Jurkat, Clone E6-1 (cell line): ENCODE results near the gene USP34.

ENCODE experiments used
- DNase-seq: peaks from one replicate; pipeline ENCODE4 v3.0.0-alpha.2; 2011; ENCODE audit warnings: low read depth, low spot score
- H3K4me3 ChIP-seq: 2 replicates; pipeline ENCODE4 v1.5.1; 2011; ENCODE audit warnings: mild to moderate bottlenecking, low read length, control low read depth, moderate library complexity

Gene USP34

GRCh38 chr2:61435291-61435690, 35.6 kb downstream of the USP34 start:
- no peak for DNase-seq
- no peak overlapping the region for H3K4me3 ChIP-seq

GRCh38 chr2:61434314-61434713, 36.6 kb downstream of the USP34 start:
- H3K4me3 ChIP-seq: no peak overlapping the region
- no peak for DNase-seq

GRCh38 chr2:61433606-61434005, 37.3 kb downstream of the USP34 start:
- no peak for DNase-seq
- H3K4me3 ChIP-seq: no peak overlapping the region

- no peak for DNase-seq
These were observed 37.9 kb downstream of the USP34 start for GRCh38 chr2:61432990-61433389.

GRCh38 chr2:61431345-61431744, 39.5 kb downstream of the USP34 start:
- DNase-seq: no peak
- H3K4me3 ChIP-seq: no peak overlapping the region

More at GRCh38 chr2:61432990-61433389, 37.9 kb downstream of the USP34 start:
- no peak overlapping the region for H3K4me3 ChIP-seq

- no peak overlapping the region for H3K4me3 ChIP-seq
- DNase-seq: peak; percentile 59
These were observed 44.5 kb downstream of the USP34 start for GRCh38 chr2:61426267-61426897.

GRCh38 chr2:61425605-61426155, 45.2 kb downstream of the USP34 start:
- H3K4me3 ChIP-seq: no peak overlapping the region
- DNase-seq: no peak

- no peak for DNase-seq
- no peak overlapping the region for H3K4me3 ChIP-seq
These were observed 47.2 kb downstream of the USP34 start for GRCh38 chr2:61423714-61424113.

- no peak overlapping the region for H3K4me3 ChIP-seq
- no peak for DNase-seq
These were observed 49.3 kb downstream of the USP34 start for GRCh38 chr2:61421611-61422010.

GRCh38 chr2:61420991-61421544, 49.8 kb downstream of the USP34 start:
- no peak overlapping the region for H3K4me3 ChIP-seq
- DNase-seq: no peak

GRCh38 chr2:61419570-61419969, 51.3 kb downstream of the USP34 start:
- no peak overlapping the region for H3K4me3 ChIP-seq
- DNase-seq: no peak

GRCh38 chr2:61419129-61419528, 51.8 kb downstream of the USP34 start:
- DNase-seq: peak; percentile 34
- H3K4me3 ChIP-seq: no peak overlapping the region

- DNase-seq: no peak
- H3K4me3 ChIP-seq: no peak overlapping the region
These were observed 53.8 kb downstream of the USP34 start for GRCh38 chr2:61416871-61417645.

- no peak for DNase-seq
- no peak overlapping the region for H3K4me3 ChIP-seq
These were observed 55.6 kb downstream of the USP34 start for GRCh38 chr2:61415265-61415664.

- no peak overlapping the region for H3K4me3 ChIP-seq
- no peak for DNase-seq
These were observed 56.2 kb downstream of the USP34 start for GRCh38 chr2:61414674-61415073.

GRCh38 chr2:61411109-61411508, 59.8 kb downstream of the USP34 start:
- DNase-seq: no peak
- no peak overlapping the region for H3K4me3 ChIP-seq

- DNase-seq: no peak
- no peak overlapping the region for H3K4me3 ChIP-seq
These were observed 60.7 kb downstream of the USP34 start for GRCh38 chr2:61410185-61410584.

- no peak overlapping the region for H3K4me3 ChIP-seq
- no peak for DNase-seq
These were observed 65.1 kb downstream of the USP34 start for GRCh38 chr2:61405813-61406212.

GRCh38 chr2:61404438-61404837, 66.4 kb downstream of the USP34 start:
- DNase-seq: no peak

GRCh38 chr2:61398413-61398812, 72.5 kb downstream of the USP34 start:
- no peak for DNase-seq
- H3K4me3 ChIP-seq: no peak overlapping the region

More at GRCh38 chr2:61404438-61404837, 66.4 kb downstream of the USP34 start:
- no peak overlapping the region for H3K4me3 ChIP-seq
